ENCODE data around the gene CCDC32.
"Not testable (repeated sequence)": the region's sequence is repeated elsewhere in the genome, so short reads cannot be mapped to it uniquely, and the experiment has no call there.

Gene CCDC32

DNA sequence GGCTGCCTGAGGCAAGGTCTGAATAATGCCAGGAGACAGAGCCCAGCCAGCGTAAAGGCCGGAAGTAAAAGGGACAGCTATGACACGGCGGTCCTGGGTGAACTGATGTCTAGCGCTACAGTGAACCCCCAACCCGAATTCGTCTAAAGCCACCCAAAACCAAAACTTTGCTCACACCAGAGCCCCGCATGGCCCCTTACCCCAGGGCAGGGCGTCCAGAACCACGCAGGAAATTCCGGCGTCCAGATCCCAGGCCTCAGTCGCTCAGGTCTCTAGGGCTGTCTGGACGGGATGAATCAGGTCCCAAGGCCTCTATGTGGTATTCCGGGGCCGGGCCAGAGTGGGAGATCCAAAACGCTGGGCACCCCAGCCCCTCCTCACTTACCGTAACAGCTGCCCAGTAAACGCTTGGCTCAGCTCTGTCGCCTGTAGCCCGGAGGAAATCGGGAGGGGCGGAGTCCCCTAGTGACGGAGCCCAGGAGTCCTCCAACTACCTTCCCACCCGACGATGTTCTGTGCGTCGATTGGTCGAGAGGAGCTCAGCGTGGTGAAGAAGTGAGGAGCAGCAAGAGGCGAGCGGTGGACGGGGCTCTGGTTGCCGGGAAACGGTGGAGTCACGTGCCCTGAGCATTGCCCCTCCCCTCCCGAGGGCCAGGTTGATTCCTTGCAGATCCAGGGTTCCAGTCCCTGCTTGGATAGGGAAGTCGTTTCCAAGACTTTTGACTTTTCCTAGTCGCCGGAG is at the start of gene CCDC32:
TSS of gene CCDC32 (minus strand) at position 452 of the 742 bp plus-strand sequence. CDS start 2,027 bp downstream, outside the sequence.
- DNase-seq, result peak; percentile 99

GRCh38 chr15:40613080-40613479 is 48.2 kb upstream of the CCDC32 start:
- no peak for DNase-seq

- DNase-seq, result no peak
Measured at GRCh38 chr15:40603935-40604334, 39.1 kb upstream of the CCDC32 start.

GRCh38 chr15:40600956-40601355 is 36.1 kb upstream of the CCDC32 start:
- no peak for DNase-seq

- no peak for DNase-seq
Measured at GRCh38 chr15:40598672-40599071, 33.8 kb upstream of the CCDC32 start.

DNA sequence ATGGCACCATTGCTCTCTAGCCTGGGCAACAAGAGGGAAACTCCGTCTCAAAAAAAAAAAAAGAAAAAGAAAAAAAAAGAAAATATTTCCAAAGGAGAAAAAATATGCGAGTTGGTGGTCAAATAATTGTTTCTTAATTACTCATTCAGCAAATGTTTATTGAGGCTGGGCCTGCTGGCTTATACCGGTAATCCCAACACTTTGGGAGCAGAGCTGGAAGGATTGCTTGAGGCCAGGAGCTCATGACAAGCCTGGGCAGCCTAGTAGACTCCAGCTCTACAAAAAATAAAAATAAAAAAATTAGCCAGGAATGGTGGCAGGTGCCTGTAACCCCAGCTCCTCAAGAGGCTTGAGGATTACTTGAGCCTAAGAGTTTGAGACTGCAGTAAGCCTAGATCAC is 33.3 kb upstream of the CCDC32 start:
- DNase-seq, result no peak

- DNase-seq, result no peak
Measured at GRCh38 chr15:40597024-40597423, 32.2 kb upstream of the CCDC32 start.

- no peak for DNase-seq
Measured at GRCh38 chr15:40595773-40596172, 30.9 kb upstream of the CCDC32 start.

GRCh38 chr15:40595219-40595618 is 30.4 kb upstream of the CCDC32 start:
- DNase-seq, result no peak

GRCh38 chr15:40594429-40594836 is 29.6 kb upstream of the CCDC32 start:
- DNase-seq, result peak; percentile 39

DNA sequence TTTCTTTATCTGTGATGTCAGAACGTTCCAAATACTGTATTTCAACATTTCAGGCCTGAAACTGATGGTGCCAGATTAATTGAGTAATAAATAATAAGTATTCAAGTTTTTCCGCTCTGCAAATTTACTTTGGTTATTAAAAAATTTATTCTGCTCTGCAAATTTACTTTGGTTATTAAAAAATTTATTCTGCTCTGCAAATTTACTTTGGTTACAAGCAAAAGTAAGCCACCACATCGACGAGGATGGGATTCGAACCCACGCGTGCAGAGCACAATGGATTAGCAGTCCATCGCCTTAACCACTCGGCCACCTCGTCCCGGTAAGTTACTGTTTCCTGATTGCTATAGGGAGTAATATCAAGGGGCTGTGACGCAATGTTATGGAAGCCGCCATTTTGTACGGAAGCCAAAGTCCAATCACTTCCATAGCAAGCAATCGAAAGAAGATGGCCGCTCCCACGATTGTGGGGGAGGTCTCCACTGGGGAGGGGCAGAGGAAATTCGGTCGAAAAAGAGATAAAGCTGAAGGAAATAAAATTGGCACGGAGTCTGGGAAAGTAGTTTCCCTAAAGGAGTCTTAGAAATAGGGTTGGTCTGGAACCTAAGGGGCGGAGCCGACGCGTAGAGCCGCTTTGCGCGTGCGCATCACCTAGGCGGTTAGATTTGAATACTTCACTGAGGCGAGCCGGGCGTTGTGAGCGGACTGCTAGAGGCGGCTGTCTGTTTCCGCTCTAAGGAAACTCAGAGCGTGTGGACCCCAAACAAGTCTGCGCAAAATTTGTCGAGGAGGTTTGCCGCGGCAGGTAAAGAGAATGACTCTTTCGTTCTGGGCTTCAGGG is 29.0 kb upstream of the CCDC32 start, which contains the start of gene KNL1:
TSS of gene KNL1 (plus strand) at position 662 of the 841 bp plus-strand sequence. CDS start 8,683 bp downstream, outside the sequence.
- peak; percentile 83 for DNase-seq

- DNase-seq, result no peak
Measured at GRCh38 chr15:40593165-40593564, 28.3 kb upstream of the CCDC32 start.

DNA sequence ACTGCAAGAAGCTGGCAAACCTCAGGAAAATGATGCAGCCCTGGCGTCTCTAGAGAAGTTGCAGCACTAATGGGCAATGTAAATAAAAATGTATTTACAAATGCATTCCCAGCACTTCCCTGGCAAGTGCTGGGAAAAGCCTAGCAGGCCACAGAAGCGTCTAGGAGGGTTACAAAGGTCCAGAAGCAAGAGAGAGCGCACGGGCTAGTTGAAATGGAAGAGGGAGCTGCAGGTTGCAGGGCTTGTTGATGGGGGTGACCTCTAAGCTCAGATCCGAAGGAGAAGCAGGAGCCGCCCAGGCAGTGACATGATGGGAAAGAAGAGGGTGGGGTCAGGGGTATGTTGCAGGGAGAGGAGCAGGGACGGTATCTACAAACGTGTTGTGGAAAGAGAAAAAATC is 26.5 kb upstream of the CCDC32 start:
- no peak for DNase-seq

DNA sequence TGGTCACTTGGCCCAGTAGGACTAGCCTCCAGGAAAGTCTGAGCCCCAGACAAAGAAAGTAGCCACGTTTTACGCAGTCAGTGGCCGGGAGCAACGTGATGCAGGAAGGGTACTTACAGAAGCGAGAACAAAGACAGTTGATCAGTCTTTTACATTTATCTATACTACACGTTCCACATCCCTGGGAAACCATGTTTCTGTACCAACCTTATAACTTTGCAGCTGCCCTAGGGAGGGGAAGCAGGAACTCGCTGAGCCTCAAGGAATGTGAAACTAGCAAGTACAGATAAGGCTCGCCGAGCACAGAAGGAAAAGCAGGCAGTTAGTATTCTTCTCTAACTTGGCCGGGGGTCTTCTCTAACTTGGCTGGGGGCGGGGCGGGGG is 25.8 kb upstream of the CCDC32 start:
- no peak for DNase-seq

GRCh38 chr15:40584191-40584590 is 19.3 kb upstream of the CCDC32 start:
- no peak for DNase-seq

DNA sequence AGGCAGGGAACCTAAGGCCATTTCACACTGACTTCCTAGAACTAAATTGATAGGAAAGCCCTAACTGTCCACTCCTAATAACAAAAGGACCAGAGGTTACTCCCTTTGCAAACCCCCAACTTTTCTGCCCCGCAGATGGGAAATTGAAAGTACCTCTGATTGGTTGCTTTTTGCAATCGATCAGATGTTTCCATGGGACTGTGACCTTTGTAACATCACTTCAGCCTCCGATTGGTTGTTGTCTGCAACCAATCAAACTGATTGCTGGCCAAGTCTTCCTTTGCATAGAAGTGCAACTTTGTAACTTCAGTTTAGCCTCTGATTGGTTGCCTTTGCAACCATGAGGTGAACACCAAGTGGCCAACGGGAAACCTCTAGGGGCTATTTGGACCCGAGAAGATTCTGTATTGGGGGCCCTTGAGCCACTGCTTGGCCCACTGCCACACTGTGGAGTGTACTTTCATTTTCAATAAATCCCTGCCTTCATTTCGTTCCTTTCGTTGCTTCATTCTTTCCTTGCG is 17.9 kb upstream of the CCDC32 start:
- peak; percentile 34 for DNase-seq

- not testable (repeated sequence) for DNase-seq
Measured at GRCh38 chr15:40581796-40582195, 17.0 kb upstream of the CCDC32 start.

DNA sequence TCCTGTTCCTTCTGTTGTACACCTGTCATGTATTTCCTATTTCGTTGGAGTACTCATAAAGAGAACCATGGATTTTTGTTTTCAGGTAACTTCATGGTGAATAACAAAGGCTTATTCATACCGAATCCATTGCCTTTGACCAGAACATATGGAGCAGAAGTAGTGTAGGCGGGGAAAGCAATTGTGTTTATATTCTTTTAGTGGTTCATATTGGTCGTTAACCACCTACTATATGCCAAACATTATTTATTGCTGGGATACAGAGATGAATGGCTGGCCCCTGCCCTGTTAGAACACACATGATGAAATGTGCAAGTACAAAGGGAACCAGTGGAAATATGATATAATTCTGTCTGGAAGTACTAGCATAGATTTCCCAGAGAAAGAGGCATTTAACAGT is 14.1 kb upstream of the CCDC32 start:
- DNase-seq, result no peak

DNA sequence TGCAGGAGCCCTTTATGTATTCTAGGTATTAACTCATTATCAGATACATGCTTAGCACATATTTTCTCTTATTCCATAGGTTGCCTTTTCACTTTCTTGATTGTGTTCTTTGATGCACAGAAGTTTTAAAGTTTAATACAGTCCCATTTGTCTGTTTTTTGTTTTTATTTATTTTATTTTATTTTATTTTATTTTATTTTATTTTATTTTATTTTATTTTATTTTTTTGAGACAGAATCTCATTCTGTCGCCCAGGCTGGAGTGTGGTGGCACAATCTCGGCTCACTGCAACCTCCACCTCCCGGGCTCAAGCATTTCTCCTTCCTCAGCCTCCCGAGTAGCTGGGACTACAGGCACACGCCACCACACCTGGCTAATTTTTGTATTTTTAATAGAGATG is 12.1 kb upstream of the CCDC32 start:
- not testable (repeated sequence) for DNase-seq

- no peak for DNase-seq
Measured at GRCh38 chr15:40575113-40575512, 10.3 kb upstream of the CCDC32 start.

- peak; percentile 71 for DNase-seq
Measured at GRCh38 chr15:40569129-40569953, 4.5 kb upstream of the CCDC32 start, which contains the start of gene RPUSD2. TSS of gene RPUSD2 (plus strand) at chr15:40569299. CDS start at chr15:40569338, 39 bp downstream.

DNA sequence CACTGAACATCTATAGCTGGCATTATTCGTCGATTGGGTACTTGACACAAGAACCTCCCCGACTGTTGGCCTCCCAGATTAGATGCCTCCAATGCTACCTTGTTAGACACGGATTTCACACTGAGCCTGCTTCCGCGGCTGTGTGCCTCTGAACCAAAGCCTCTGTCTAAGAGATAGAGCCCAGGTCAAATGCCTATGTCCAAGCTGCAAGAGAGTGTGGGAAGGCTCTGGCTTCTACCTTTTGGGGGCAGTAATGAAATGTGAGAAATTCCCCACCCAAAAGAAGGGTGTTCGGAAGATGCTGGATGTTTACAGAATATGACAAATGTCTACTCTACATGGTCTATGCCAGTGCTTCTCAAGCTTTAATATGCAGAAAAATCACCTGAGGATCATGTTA is 2.3 kb upstream of the CCDC32 start:
- DNase-seq, result peak; percentile 17

Measured in NCI-H524 treated with DMSO at 0.1 percent for 48 hours (cell line).